WTC11 (cell line): ENCODE results near the gene TECR.

Experiments used
- CTCF ChIP-seq: fragments of 200-600 bp; IDR thresholded peaks from 2 replicates; pipeline ENCODE4 v1.8.0; 2022; ENCODE audit warnings: antibody characterized with exemption
- ETV6 ChIP-seq: sonication (generic); formaldehyde crosslinking; IDR thresholded peaks from 2 replicates; pipeline ENCODE4 v1.8.1; 2022; ENCODE audit warnings: mild to moderate bottlenecking, missing genetic modification reagents
- MAX ChIP-seq: sonication (generic); formaldehyde crosslinking; IDR thresholded peaks from 2 replicates; pipeline ENCODE4 v1.8.0; 2022; ENCODE audit warnings: mild to moderate bottlenecking, missing genetic modification reagents
- PREB ChIP-seq: sonication (generic); formaldehyde crosslinking; IDR thresholded peaks from 2 replicates; pipeline ENCODE4 v1.8.1; 2022; ENCODE audit warnings: mild to moderate bottlenecking, missing genetic modification reagents, moderate library complexity, borderline replicate concordance
- RORB ChIP-seq: fragments of 250-450 bp; sonication (Bioruptor Pico); IDR thresholded peaks from 2 replicates; pipeline ENCODE4 v1.9.0; 2021; ENCODE audit warnings: mild to moderate bottlenecking

- no peak for TF ChIP-seq ETV6 (CRISPR knock-in tag)
- no peak for TF ChIP-seq CTCF
- no peak for TF ChIP-seq RORB (CRISPR knock-in tag)
- no peak for TF ChIP-seq PREB (CRISPR knock-in tag)
- TF ChIP-seq MAX (CRISPR knock-in tag) = no peak
Measured at GRCh38 chr19:14575428-14575980, 46.1 kb downstream of the TECR start.
